ENCODE results near the gene MAP4K5. TPM values are rescaled to one million over a fixed set of nuclear protein-coding genes. Genes with fewer than 3 reads are reported as not detected.

Gene MAP4K5
- total and polyA plus RNA-seq, 2 of the 4 experiments (the other 2 are of a cell fraction), result 33.1 to 46.1 TPM

GRCh38 chr14:50447461-50447860 is 84.9 kb downstream of the MAP4K5 start:
- no peak overlapping the region for H3K9ac ChIP-seq (ENCODE audit: low read depth, low read length)
- no peak overlapping the region for H4K91ac ChIP-seq (ENCODE audit: insufficient read depth, low read depth, low read length)
- H4K20me1 ChIP-seq (ENCODE audit: insufficient read depth, low read length), result no peaks in the 10 kb centered on the region
- no peak overlapping the region for H3K4me2 ChIP-seq (ENCODE audit: low read depth, low read length)
- no peak overlapping the region for H4K8ac ChIP-seq (ENCODE audit: low read depth in 2 of 2, low read length in 2 of 2)
- in situ Hi-C loops (cut with MboI; ENCODE audit: low sequenced_read_pairs), result no loop called here
- no peak overlapping the region for H2BK15ac ChIP-seq (ENCODE audit: low read depth, low read length)
- H3K9me3 ChIP-seq (ENCODE audit: control insufficient read depth, insufficient read depth, low read length), result no peaks in the 10 kb centered on the region
- no peaks in the 10 kb centered on the region; the same call in 1 of the 2 replicates for H3K4me1 ChIP-seq (ENCODE audit: control insufficient read depth, insufficient read depth, low read length)
- no TSS peak for BruUV-seq (replicated peaks)
- TF ChIP-seq NFE2L2 (IDR thresholded peaks at IDR 0.05; ENCODE audit: low read depth, low read length), result 0 out of 2 replicates have a peak, but pooled peaks have one; percentile 29
- TF ChIP-seq RFX5 (IDR thresholded peaks at IDR 0.05; ENCODE audit: low read depth, low read length), result no peak
- no peaks in the 10 kb centered on the region for H3K27me3 ChIP-seq (ENCODE audit: control insufficient read depth, insufficient read depth, low read length)
- H3K79me1 ChIP-seq (ENCODE audit: low read depth in 1 of 2, low read length in 2 of 2), result peaks cover 17 to 26% of the 10 kb centered on the region in 2 experiments
- no peak overlapping the region for H2AK5ac ChIP-seq (ENCODE audit: low read depth, low read length)
- H2AFZ ChIP-seq (replicated peaks; ENCODE audit: low read length, poor library complexity), result no peak overlapping the region
- no peak overlapping the region for H3K4me3 ChIP-seq (ENCODE audit: insufficient read depth, low read depth, low read length)
- ChIA-PET CTCF (no interaction called here), POLR2A (ENCODE audit: unreplicated experiment) (no interaction called here)
- dilution Hi-C loops (cut with HindIII; ENCODE audit: low sequenced_read_pairs, unreplicated experiment), result no loop called here
- ATAC-seq (ENCODE audit: low read depth), result no peak
- no peak overlapping the region for H3K27ac ChIP-seq (ENCODE audit: insufficient read depth, low read length)
- intact Hi-C loops (cut with micrococcal nuclease), result no loop called here
- peaks cover 34% of the 10 kb centered on the region for H3K36me3 ChIP-seq (ENCODE audit: control insufficient read depth, insufficient read depth, low read length)
- H3K23ac ChIP-seq (ENCODE audit: low read depth, low read length), result no peak overlapping the region
- DNase-seq, result peak; percentile 21
- no peak overlapping the region for H2BK20ac ChIP-seq (ENCODE audit: low read depth, low read length)
- no CpG with 5 or more reads among the region's 1 CpG for WGBS, 2 experiments (ENCODE audit: extremely low coverage in 2 of 2, insufficient read length in 1 of 2)
- no peak overlapping the region for H4K5ac ChIP-seq (ENCODE audit: low read depth, low read length)
- H2BK5ac ChIP-seq (ENCODE audit: low read depth, low read length, poor library complexity, severe bottlenecking), result no peak overlapping the region
- 0 out of 2 replicates have a peak overlapping the region, but pooled peaks have one; percentile 2 for H3K14ac ChIP-seq (replicated peaks; ENCODE audit: low read depth, low read length)
- H2AK9ac ChIP-seq (replicated peaks; ENCODE audit: low read depth, low read length, poor library complexity), result no peak overlapping the region
- no peak overlapping the region for H3K56ac ChIP-seq (ENCODE audit: extremely low read depth, insufficient read depth, low read length)
- no peaks in the 10 kb centered on the region; the same call in 1 of the 2 replicates for H3K9me1 ChIP-seq (ENCODE audit: insufficient read depth, low read length)
- H3K4ac ChIP-seq (ENCODE audit: low read depth, low read length), result no peak overlapping the region
- H3K18ac ChIP-seq (ENCODE audit: low read depth, low read length), result no peak overlapping the region
- H2BK120ac ChIP-seq (ENCODE audit: low read depth, low read length), result no peak overlapping the region

Data from IMR-90 (cell line).